Effector memory CD8-positive, alpha-beta T cell (primary cell): Measurements from ENCODE around the gene RETREG3.
"Not testable (repeated sequence)": the region's sequence is repeated elsewhere in the genome, so short reads cannot be mapped to it uniquely, and the experiment has no call there.

ENCODE experiments used
- ATAC-seq: fragments of 150-1000 bp; cut with Tn5 transposase; replicated peaks from 2 replicates; pipeline ENCODE4 v1.10.0; 2021; ENCODE audit warnings: mild to moderate bottlenecking, moderate library complexity
- DNase-seq, 3 experiments: peaks; one replicate each; pipeline ENCODE4 v3.0.0; 2021
- H3K27ac Mint-ChIP-seq, 2 donors: one replicate each; pipeline ENCODE4 v1.8.0; 2022; ENCODE audit warnings: mild to moderate bottlenecking in 2 of 2, mixed read lengths in 2 of 2, moderate library complexity in 2 of 2
- H3K27me3 Mint-ChIP-seq, 2 donors: one replicate each; pipeline ENCODE4 v1.8.0; 2022; ENCODE audit warnings: mixed read lengths in 2 of 2
- H3K36me3 Mint-ChIP-seq: one replicate; pipeline ENCODE4 v1.8.0; 2022; ENCODE audit warnings: mild to moderate bottlenecking, moderate library complexity, mixed read lengths; ENCODE audit not compliant: insufficient read depth
- H3K4me1 Mint-ChIP-seq, 2 donors: one replicate each; pipeline ENCODE4 v1.8.0; 2022; ENCODE audit warnings: low read depth in 2 of 2, mixed read lengths in 2 of 2
- H3K4me3 Mint-ChIP-seq, 2 donors: one replicate each; pipeline ENCODE4 v1.8.0; 2022; ENCODE audit warnings: mild to moderate bottlenecking in 2 of 2, mixed read lengths in 2 of 2, moderate library complexity in 2 of 2
- H3K9me3 Mint-ChIP-seq, 2 donors: one replicate each; pipeline ENCODE4 v1.8.0; 2022; ENCODE audit warnings: mixed read lengths in 2 of 2

The RETREG3 gene

DNA sequence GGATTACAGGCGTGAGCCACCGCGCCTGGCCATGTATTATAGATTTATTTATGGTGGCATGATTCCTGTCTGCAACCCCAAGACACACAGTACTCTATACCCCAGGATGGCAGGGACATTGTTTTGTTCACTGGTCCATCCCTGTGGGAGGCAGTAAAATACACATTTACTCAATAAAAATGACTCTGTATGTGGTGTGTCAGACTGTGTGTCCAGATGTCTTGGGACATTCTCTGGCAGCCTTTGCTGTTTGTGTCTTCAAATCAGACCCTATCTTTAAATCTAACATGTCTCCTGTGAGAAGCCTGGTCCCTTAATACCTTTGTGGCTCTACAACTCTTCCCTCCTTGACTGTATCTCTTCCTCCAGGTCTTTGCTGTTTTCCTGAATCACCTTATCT, 48.9 kb downstream of the RETREG3 start:
- DNase-seq (no peak), ATAC-seq (no peak)
- H3K4me1 Mint-ChIP-seq: peaks cover 22 to 25% of the 10 kb centered on the region in 2 donors
- H3K27me3 Mint-ChIP-seq: no peaks in the 10 kb centered on the region
- H3K4me3 Mint-ChIP-seq: peak overlapping the region in 1 of 2 donors; percentile 52
- no peaks in the 10 kb centered on the region for H3K9me3 Mint-ChIP-seq
- H3K27ac Mint-ChIP-seq: no peak overlapping the region
- peaks cover 26% of the 10 kb centered on the region for H3K36me3 Mint-ChIP-seq

DNA sequence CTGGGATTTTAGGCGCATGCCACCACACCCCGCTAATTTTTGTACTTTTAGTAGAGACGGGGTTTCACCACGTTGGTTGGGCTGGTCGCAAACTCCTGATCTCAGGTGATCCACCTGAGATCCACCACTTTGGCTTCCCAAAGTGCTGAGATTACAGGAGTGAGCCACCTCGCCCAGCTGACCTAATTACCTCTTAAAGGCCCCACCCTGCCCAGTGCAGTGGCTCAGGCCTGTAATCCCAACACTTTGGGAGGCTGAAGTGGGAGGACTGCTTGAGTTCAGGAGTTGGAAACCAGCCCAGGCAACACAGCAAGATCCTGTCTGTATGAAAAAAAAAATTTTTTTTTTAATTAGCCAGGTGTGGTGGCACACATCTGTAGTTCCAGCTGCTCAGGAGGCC, 50.1 kb downstream of the RETREG3 start:
- Mint-ChIP-seq H3K27me3 (no peaks in the 10 kb centered on the region), H3K9me3 (no peaks in the 10 kb centered on the region), H3K4me3 (no peak overlapping the region), H3K27ac (no peak overlapping the region), H3K36me3 (peaks cover 22% of the 10 kb centered on the region), H3K4me1 (peaks cover 26 to 31% of the 10 kb centered on the region in 2 donors)
- DNase-seq: no peak
- ATAC-seq: no peak

DNA sequence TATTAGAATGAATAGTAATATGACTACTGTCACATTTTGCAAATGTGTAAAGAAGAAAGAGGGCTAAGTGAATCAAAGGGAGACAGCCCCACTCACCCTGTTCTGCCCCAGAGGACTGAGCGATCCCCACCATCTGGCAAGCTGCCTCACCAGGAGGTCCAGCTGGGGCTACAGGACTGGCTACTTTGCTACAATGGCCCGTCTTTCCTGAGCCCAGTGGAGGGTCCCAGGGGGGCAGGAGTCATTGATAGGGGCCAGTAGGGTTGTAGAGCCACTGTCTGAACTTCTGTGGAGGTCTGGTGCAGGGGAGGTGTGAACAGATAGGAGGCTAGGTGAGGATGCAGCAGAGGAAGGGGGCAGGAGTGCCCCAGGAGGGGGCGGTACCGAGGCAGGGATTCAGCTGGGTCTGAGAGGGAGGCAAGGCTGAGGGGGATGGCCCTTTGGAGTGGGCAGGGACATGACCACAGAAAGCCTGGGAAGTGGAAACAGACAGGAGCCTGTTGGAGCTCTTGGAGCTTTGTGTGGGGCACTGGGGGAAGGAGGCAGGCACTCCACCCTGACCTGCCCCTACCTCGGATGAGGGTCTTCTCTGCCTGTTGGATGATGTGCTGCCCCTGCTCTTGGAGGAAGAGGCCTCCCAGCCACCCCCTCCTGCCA, 53.1 kb downstream of the RETREG3 start:
- Mint-ChIP-seq H3K4me3 (peak overlapping the region in 1 of 2 donors; percentile 91), H3K4me1 (peaks cover 20 to 23% of the 10 kb centered on the region in 2 donors), H3K27ac (peak overlapping the region; percentile 92 to 93)
- H3K27me3 Mint-ChIP-seq, ATAC-seq, DNase-seq, H3K9me3 Mint-ChIP-seq, H3K36me3 Mint-ChIP-seq: not testable (repeated sequence)

DNA sequence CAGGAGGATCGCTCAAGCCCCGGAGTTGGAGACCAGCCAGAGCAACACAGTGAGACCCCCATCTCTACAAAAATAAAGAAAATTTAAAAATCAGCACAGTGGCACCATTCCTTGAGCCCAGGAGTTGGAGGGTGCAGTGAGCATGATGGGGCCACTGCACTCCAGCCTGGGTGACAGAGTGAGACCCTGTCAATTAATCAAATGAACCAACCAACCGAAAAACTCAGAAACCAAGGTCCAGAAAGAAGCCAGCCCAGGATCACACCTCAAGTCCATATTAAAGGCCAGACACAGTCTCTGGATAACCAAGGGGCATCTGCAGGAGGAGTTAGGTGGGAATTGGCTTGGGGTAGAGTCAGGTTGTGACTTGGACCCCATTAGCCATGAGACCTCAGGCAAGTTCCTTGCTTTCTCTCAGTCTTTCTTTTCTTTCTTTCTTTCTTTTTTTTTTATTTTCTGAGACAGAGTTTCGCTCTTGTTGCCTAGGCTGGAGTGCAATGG, 54.0 kb downstream of the RETREG3 start:
- peak; percentile 2 for ATAC-seq
- Mint-ChIP-seq H3K36me3 (no peaks in the 10 kb centered on the region), H3K4me3 (peak overlapping the region; percentile 89 to 91), H3K9me3 (no peaks in the 10 kb centered on the region), H3K27me3 (no peaks in the 10 kb centered on the region), H3K4me1 (peaks cover 21 to 27% of the 10 kb centered on the region in 2 donors), H3K27ac (peak overlapping the region; percentile 92 to 93)
- DNase-seq: no peak

DNA sequence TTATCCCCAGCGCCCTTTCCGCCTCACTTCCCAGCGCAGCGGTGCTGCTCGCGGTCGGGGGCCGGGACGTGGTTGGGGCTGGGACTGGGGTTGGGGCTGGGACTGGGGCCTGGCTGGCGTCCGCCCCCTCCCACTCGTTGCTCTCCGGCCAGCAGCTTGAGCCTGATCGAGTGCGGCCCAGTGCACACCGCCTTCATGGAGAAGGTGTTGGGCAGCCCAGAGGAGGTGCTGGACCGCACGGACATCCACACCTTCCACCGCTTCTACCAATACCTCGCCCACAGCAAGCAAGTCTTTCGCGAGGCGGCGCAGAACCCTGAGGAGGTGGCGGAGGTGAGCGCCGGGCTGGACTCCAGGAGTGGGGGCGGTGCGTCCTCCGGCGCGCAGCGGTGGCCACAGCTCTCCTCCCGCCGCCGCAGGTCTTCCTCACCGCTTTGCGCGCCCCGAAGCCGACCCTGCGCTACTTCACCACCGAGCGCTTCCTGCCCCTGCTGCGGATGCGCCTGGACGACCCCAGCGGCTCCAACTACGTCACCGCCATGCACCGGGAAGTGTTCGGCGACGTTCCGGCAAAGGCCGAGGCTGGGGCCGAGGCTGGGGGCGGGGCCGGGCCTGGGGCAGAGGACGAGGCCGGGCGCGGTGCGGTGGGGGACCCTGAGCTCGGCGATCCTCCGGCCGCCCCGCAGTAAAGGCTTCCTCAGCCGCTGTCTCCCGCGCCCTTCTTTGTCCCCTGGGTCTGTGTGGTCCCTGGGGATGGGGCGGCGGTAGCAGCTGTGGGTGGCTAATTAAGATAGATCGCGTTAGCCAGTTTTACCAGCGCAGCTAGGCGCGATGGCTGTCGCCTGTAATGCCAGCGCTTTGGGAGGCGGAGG, 54.7 kb downstream of the RETREG3 start:
- Mint-ChIP-seq H3K9me3 (no peaks in the 10 kb centered on the region), H3K27me3 (no peaks in the 10 kb centered on the region), H3K27ac (peak overlapping the region; percentile 92 to 93), H3K4me3 (peak overlapping the region; percentile 89 to 91), H3K36me3 (no peaks in the 10 kb centered on the region), H3K4me1 (peaks cover 20 to 27% of the 10 kb centered on the region in 2 donors)
- peak; percentile 90 for ATAC-seq
- DNase-seq: peak; percentile 66 to 68 (median 67)

DNA sequence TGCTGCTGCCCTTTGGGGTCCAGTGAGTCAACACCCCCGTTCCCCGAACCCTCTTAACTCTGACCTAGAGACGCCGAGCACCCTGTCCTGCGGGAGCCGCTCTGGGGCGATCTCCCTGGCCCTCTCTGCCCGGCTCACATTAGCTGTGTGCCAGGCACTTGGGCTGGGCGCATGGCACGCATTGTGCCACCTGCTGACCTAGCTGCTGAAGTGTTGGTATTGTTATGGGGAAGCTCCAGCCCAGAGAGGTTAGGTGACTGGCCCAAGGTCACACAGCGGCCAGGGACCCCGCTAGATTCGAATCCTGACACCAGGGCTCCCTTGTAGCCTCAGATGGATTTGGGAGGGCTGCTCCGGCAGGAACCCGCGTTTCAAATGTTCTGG, 55.3 kb downstream of the RETREG3 start:
- Mint-ChIP-seq H3K36me3 (no peaks in the 10 kb centered on the region), H3K4me1 (peaks cover 24 to 31% of the 10 kb centered on the region in 2 donors), H3K27ac (peak overlapping the region; percentile 92 to 93), H3K9me3 (no peaks in the 10 kb centered on the region), H3K4me3 (peak overlapping the region; percentile 89 to 91), H3K27me3 (no peaks in the 10 kb centered on the region)
- DNase-seq (no peak), ATAC-seq (peak; percentile 11)

DNA sequence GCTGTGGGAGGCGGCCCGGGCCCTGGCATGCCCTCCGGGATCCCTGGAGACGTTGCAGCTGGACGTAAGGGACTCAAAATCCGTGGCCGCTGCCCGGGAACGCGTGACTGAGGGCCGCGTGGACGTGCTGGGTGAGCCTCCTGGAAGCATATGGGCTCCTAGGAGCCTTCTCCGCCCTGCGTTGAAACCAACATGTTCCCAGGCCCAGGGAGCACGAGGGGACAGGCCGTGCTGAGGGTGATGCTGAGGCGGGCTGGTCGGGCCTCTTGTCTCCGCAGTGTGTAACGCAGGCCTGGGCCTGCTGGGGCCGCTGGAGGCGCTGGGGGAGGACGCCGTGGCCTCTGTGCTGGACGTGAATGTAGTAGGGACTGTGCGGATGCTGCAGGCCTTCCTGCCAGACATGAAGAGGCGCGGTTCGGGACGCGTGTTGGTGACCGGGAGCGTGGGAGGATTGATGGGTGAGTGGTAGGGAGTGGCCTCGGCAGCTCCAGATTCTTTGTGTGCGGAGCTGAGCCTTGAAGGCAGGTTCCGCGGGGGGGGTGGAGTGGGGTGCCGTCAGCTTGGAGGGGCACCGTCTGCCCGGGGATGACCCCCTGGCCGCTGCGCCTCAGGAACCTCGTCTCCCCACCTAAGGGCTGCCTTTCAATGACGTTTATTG, 55.9 kb downstream of the RETREG3 start:
- DNase-seq (no peak), ATAC-seq (no peak)
- H3K36me3 Mint-ChIP-seq: no peaks in the 10 kb centered on the region
- no peaks in the 10 kb centered on the region for H3K9me3 Mint-ChIP-seq
- H3K27ac Mint-ChIP-seq: peak overlapping the region; percentile 91 to 93
- H3K4me3 Mint-ChIP-seq: peak overlapping the region; percentile 89 to 91
- H3K4me1 Mint-ChIP-seq: peaks cover 25 to 31% of the 10 kb centered on the region in 2 donors
- H3K27me3 Mint-ChIP-seq: no peaks in the 10 kb centered on the region

DNA sequence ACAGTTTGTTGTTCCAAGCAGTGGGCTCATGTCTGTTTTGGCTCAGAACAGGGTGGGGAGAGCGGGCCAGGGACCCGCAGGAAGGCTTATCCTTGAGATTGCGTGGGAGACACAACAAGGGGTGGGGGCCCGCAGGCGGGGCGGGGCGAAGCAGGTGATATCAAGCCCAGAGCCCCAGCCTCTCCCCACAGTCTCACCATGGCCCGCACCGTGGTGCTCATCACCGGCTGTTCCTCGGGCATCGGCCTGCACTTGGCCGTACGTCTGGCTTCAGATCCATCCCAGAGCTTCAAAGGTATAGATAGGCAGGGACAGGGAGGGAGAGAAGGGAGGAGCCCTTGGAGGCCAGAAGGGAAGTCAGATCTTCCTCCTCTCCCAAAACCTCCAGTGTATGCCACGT, 56.4 kb downstream of the RETREG3 start, which contains the start of gene HSD17B1:
Gene HSD17B1 (plus strand): TSS at position 188 of the 400 bp plus-strand sequence. CDS start 11 bp downstream, at position 199.
- not testable (repeated sequence) for H3K27me3 Mint-ChIP-seq, DNase-seq, ATAC-seq, H3K9me3 Mint-ChIP-seq, H3K36me3 Mint-ChIP-seq
- Mint-ChIP-seq H3K4me1 (peaks cover 26 to 31% of the 10 kb centered on the region in 2 donors), H3K27ac (peak within 1 kb of the TSS; percentile 92 to 93), H3K4me3 (peak within 1 kb of the TSS; percentile 89 to 91)

DNA sequence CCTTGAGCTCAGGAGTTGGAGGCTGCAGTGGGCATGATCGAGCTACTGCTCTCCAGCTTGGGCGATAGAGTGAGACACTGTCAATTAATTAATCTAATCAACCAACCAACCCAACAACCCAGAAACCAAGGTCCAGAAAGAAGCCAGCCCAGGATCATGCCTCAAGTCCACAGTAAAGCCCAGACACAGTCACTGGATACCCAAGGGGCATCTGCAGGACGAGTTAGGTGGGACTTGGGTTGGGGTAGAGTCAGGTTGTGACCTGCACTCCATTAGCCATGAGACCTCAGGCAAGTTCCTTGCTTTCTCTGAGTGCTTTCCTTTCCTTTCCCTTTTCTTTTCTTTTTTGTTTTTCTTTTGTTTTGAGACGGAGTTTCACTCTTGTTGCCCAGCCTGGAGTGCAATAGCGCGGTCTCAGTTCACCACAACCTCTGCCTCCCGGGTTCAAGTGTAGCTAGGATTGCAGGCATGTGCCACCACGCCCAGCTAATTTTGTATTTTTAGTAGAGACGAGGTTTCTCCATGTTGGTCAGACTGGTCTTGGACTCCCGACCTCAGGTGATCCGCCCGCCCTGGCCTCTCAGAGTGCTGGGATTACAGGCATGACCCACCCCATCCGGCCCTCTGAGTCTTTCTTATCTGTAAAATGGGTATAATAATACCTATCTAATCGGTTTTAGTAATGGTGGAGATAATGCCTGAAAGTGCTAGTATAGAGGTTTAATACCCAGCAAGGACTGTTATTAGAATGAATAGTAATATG, 60.0 kb downstream of the RETREG3 start:
- DNase-seq (no peak), ATAC-seq (no peak)
- peaks cover 3% of the 10 kb centered on the region for H3K36me3 Mint-ChIP-seq
- peak overlapping the region in 1 of 2 donors; percentile 38 for H3K27ac Mint-ChIP-seq
- H3K4me3 Mint-ChIP-seq: peak overlapping the region; percentile 31 to 38
- H3K9me3 Mint-ChIP-seq: no peaks in the 10 kb centered on the region
- H3K4me1 Mint-ChIP-seq: peaks cover 22 to 26% of the 10 kb centered on the region in 2 donors
- no peaks in the 10 kb centered on the region for H3K27me3 Mint-ChIP-seq

DNA sequence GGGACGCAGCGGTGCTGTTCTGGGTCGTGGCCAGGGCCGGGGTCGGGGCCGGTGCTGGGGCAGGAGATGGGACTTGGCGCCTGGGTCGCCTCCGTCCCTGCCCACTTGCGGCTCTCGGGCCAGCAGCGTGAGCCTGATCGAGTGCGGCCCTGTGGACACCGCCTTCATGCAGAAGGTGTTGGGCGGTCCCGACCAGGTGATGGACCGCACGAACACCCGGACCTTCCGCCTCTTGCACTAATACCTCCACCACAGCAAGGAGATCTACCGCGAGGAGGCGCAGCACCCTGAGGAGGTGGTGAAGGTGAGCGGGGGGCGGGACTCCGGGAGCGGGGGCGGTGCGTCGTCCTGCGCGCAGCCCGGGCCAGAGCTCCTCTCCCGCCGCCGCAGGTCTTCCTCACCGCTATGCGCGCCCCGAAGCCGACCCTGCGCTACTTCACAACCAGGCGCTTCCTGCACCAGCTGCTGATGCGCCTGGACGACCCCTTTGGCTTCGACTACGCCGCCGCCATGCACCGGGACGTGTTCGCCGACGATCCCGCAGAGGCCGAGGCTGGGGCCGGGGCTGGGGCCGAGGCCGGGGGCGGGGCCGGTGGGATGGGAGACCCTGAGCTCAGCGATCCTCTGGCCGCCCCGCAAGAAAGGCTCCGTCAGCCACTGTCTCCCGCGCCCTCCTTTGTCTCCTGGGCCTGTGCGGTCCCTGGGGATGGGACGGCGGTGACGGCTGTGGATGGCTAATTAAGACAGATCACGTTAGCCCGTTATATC, 60.9 kb downstream of the RETREG3 start:
- Mint-ChIP-seq H3K4me1 (peaks cover 16 to 21% of the 10 kb centered on the region in 2 donors), H3K4me3 (peak overlapping the region; percentile 29 to 33), H3K36me3 (peaks cover 3% of the 10 kb centered on the region), H3K9me3 (no peaks in the 10 kb centered on the region), H3K27ac (no peak overlapping the region), H3K27me3 (no peaks in the 10 kb centered on the region)
- DNase-seq (peak; percentile 58 to 74 (median 71)), ATAC-seq (peak; percentile 93)

DNA sequence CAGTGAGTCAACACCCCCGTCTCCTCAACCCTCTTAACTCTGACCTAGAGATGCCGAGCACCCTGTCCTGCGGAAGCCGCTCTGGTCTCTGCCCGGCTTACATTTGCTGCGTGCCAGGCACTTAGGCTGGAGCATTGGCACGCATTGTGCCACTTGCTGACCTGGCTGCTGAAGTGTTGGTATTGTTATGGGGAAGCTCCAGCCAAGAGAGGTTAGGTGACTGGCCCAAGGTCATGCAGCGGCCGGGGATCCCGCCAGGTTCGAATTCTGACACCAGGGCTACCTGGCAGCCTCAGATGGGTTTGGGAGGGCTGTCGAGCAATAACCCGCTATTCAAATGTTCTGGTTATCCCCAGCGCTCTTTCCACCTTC, 61.5 kb downstream of the RETREG3 start:
- DNase-seq: no peak
- no peaks in the 10 kb centered on the region for H3K9me3 Mint-ChIP-seq
- H3K4me3 Mint-ChIP-seq: peak overlapping the region in 1 of 2 donors; percentile 33
- H3K27ac Mint-ChIP-seq: no peak overlapping the region
- peaks cover 3% of the 10 kb centered on the region for H3K36me3 Mint-ChIP-seq
- H3K4me1 Mint-ChIP-seq: peaks cover 16 to 18% of the 10 kb centered on the region in 2 donors
- no peaks in the 10 kb centered on the region for H3K27me3 Mint-ChIP-seq
- ATAC-seq: no peak

DNA sequence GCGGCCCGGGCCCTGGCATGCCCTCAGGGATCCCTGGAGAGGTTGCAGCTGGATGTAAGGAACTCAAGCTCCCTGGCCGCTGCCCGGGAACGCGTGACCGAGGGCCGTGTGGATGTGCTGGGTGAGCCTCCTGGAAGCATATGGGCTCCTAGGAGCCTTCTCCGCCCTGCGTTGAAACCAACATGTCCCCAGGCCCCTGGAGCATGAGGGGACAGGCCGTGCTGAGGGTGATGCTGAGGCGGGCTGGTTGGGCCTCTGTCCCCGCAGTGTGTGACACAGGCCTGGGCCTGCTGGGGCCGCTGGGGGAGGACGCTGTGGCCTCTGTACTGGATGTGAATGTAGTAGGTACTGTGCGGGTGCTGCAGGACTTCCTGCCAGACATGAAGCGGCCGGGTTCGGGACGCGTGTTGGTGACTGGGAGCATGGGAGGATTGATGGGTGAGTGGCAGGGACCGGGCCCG, 62.1 kb downstream of the RETREG3 start:
- Mint-ChIP-seq H3K27ac (no peak overlapping the region), H3K4me3 (peak overlapping the region in 1 of 2 donors; percentile 33), H3K27me3 (no peaks in the 10 kb centered on the region), H3K36me3 (peaks cover 5% of the 10 kb centered on the region), H3K4me1 (peaks cover 11 to 16% of the 10 kb centered on the region in 2 donors), H3K9me3 (no peaks in the 10 kb centered on the region)
- ATAC-seq: no peak
- no peak for DNase-seq
